SK-N-SH (cell line): Measurements from ENCODE around the gene DLL3. TPM values are rescaled to one million over a fixed set of nuclear protein-coding genes. Genes with fewer than 3 reads are reported as not detected.

Experiments used
- CTCF ChIA-PET: fragments of 300-600, 350-600 bp; formaldehyde crosslinking; extraction: SDS; loops from one replicate; lab custom pipeline; 2021; lab: Yijun Ruan, JAX
- POLR2A ChIA-PET: fragments of 350-600 bp; sonication (Branson Sonifier 250); formaldehyde crosslinking; extraction: SDS; loops from one replicate; lab custom pipeline; 2020; ENCODE audit warnings: antibody characterized with exemption, inconsistent platforms; lab: Yijun Ruan, JAX
- DNase-seq: peaks from one replicate; pipeline ENCODE4 v3.0.0; 2012
- H2AFZ ChIP-seq: fragments of 200-600 bp; sonication (generic); 2 replicates; pipeline ENCODE4 v1.8.1; 2016; ENCODE audit warnings: antibody characterized with exemption, mild to moderate bottlenecking, low read depth
- H3F3A ChIP-seq: fragments of 200-600 bp; sonication (generic); replicated peaks from 2 replicates; pipeline ENCODE3; 2016; ENCODE audit warnings: antibody characterized with exemption, mild to moderate bottlenecking; ENCODE audit not compliant: insufficient read depth
- H3K27ac ChIP-seq, 2 experiments: fragments of 200-500 bp in 1 of 2; fragments of 200-600 bp in 1 of 2; sonication (Bioruptor generic) in 1 of 2; sonication (generic), shearing (Covaris generic) in 1 of 2; 2 replicates each; pipeline versions ENCODE4 v1.5.1 to v1.6.1; 2014 to 2016; ENCODE audit warnings: low read depth in 2 of 2, inconsistent platforms in 1 of 2, low read length in 1 of 2, mild to moderate bottlenecking in 1 of 2, mixed read lengths in 1 of 2
- H3K27me3 ChIP-seq: fragments of 200-600 bp; sonication (generic), shearing (Covaris generic); 2 replicates; pipeline ENCODE4 v1.6.1; 2016; ENCODE audit warnings: mixed run types; ENCODE audit not compliant: insufficient read depth
- H3K36me3 ChIP-seq, 2 experiments: fragments of 200-500 bp in 1 of 2; fragments of 200-600 bp in 1 of 2; sonication (Bioruptor generic) in 1 of 2; sonication (generic) in 1 of 2; replicated peaks in 1 of 2; 2 replicates each; pipeline versions ENCODE3 to v1.5.1; 2014 to 2016; ENCODE audit warnings: low read length in 1 of 2, mild to moderate bottlenecking in 1 of 2; ENCODE audit not compliant: insufficient read depth in 2 of 2, control insufficient read depth in 1 of 2
- H3K4me1 ChIP-seq, 2 experiments: fragments of 200-500 bp in 1 of 2; fragments of 200-600 bp in 1 of 2; sonication (Bioruptor generic) in 1 of 2; sonication (generic), shearing (Covaris generic) in 1 of 2; 2 replicates each; pipeline versions ENCODE4 v1.5.1 to v1.6.1; 2014 to 2016; ENCODE audit warnings: low read depth in 1 of 2, low read length in 1 of 2, mixed run types in 1 of 2; ENCODE audit not compliant: insufficient read depth in 2 of 2, control insufficient read depth in 1 of 2
- H3K4me2 ChIP-seq: fragments of 200-600 bp; sonication (generic), shearing (Covaris generic); 2 replicates; pipeline ENCODE4 v1.6.1; 2017; ENCODE audit warnings: mixed run types
- H3K4me3 ChIP-seq, 2 experiments: fragments of 200-500 bp in 1 of 2; fragments of 200-600 bp in 1 of 2; sonication (Bioruptor generic) in 1 of 2; sonication (generic), shearing (Covaris generic) in 1 of 2; 2 replicates each; pipeline versions ENCODE4 v1.5.1 to v1.8.1; 2014 to 2016; ENCODE audit warnings: low read depth in 2 of 2, inconsistent platforms in 1 of 2, low read length in 1 of 2, mild to moderate bottlenecking in 1 of 2, mixed read lengths in 1 of 2, moderate library complexity in 1 of 2
- H3K79me2 ChIP-seq: fragments of 200-600 bp; sonication (generic); 2 replicates; pipeline ENCODE4 v1.8.1; 2017; ENCODE audit warnings: mild to moderate bottlenecking; ENCODE audit not compliant: insufficient read depth
- H3K9ac ChIP-seq: fragments of 200-600 bp; sonication (generic); 2 replicates; pipeline ENCODE4 v1.6.1; 2017; ENCODE audit warnings: mixed run types
- H3K9me2 ChIP-seq: fragments of 200-600 bp; sonication (generic); 2 replicates; pipeline ENCODE4 v1.6.1; 2017; ENCODE audit warnings: mixed run types
- H3K9me3 ChIP-seq: fragments of 200-600 bp; sonication (generic); 2 replicates; pipeline ENCODE4 v1.6.1; 2017; ENCODE audit warnings: mixed run types, mild to moderate bottlenecking, moderate library complexity
- H4K20me1 ChIP-seq: fragments of 200-600 bp; sonication (generic); 2 replicates; pipeline ENCODE4 v1.6.1; 2017; ENCODE audit warnings: mild to moderate bottlenecking, mixed run types; ENCODE audit not compliant: insufficient read depth
- FOSL2 ChIP-seq: IDR thresholded peaks from 2 replicates; pipeline ENCODE4 v1.4.0; 2012; ENCODE audit warnings: low read depth, mild to moderate bottlenecking, moderate library complexity, borderline replicate concordance
- NFIC ChIP-seq: IDR thresholded peaks from 2 replicates; pipeline ENCODE4 v1.4.0; 2012; ENCODE audit warnings: borderline replicate concordance
- NRF1 ChIP-seq: IDR thresholded peaks from 2 replicates; pipeline ENCODE4 v1.6.1; 2012; ENCODE audit warnings: low read depth, mild to moderate bottlenecking, low read length
- POLR2AphosphoS5 ChIP-seq: IDR thresholded peaks from 2 replicates; pipeline ENCODE4 v1.6.1; 2012; ENCODE audit warnings: low read depth, low read length
- SMC3 ChIP-seq: IDR thresholded peaks from 2 replicates; pipeline ENCODE4 v1.6.1; 2012; ENCODE audit warnings: low read depth, low read length, improper control_type of control experiment
- TCF12 ChIP-seq: IDR thresholded peaks from 2 replicates; pipeline ENCODE4 v1.4.0; 2012
- WGBS: methylation state at CpG from one replicate; pipeline ENCODE4 v1.1.6; 2017; ENCODE audit warnings: low lambda C conversion rate; 5-methylcytosine and 5-hydroxymethylcytosine counted together
- polyA plus RNA-seq, 3 experiments: library from polyadenylated mRNA; depleted of rRNA; stranded (reverse); fragments of >200 nt; gene quantifications; 2 replicates each; pipeline ENCODE4 v1.2.3, GENCODE V29; 2012
- TF ChIP-seq, protein P1 (sequence below): IDR thresholded peaks from 2 replicates; pipeline ENCODE4 v1.4.0; 2012; ENCODE audit warnings: low read depth
- TF ChIP-seq, protein P2 (sequence below): IDR thresholded peaks from 2 replicates; pipeline ENCODE4 v1.6.1; 2012; ENCODE audit warnings: mild to moderate bottlenecking, low read depth, low read length, moderate library complexity
- TF ChIP-seq, protein P3 (sequence below): IDR thresholded peaks from 2 replicates; pipeline ENCODE4 v1.4.0; 2012; ENCODE audit warnings: low read depth, borderline replicate concordance

The DLL3 gene
- polyA plus RNA-seq, 1 of the 3 experiments (the other 2 are of a cell fraction) = 4.7 TPM

DNA sequence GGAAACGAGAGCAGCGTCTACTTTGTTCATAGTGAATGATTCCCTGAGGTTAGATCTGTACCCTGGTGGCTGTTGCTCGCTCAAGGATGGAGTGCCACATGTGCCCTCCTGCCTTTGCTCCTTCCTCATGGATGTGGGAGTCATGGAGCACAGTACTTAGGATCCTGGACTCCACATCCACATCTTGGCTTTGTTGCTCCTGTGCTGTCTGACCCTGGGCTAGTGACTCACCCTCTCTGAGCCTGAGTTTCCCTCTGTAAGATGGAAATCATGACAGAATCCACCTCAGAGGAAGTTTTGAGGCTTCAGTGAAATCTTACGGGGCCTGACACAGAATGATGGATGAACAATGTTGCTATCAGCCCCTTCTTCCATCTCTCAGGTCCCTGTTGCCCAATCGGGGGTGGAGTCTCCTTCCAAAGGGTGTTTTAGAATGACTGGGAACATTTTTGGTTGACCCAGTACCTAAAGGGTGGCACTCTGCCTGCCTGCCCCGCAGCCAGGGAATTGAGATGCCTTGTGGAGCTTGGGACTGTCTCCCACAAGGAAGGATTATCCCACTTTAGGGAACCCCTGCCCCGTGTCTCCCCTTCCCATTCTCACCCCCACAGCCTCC lies 27.9 kb upstream of the DLL3 start:
- H3K36me3 ChIP-seq = peaks cover 7 to 81% of the 10 kb centered on the region in 2 experiments
- no peak overlapping the region for H3K4me3 ChIP-seq
- TF ChIP-seq, protein P1, sequence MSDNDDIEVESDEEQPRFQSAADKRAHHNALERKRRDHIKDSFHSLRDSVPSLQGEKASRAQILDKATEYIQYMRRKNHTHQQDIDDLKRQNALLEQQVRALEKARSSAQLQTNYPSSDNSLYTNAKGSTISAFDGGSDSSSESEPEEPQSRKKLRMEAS = no peak
- TF ChIP-seq, protein P2, sequence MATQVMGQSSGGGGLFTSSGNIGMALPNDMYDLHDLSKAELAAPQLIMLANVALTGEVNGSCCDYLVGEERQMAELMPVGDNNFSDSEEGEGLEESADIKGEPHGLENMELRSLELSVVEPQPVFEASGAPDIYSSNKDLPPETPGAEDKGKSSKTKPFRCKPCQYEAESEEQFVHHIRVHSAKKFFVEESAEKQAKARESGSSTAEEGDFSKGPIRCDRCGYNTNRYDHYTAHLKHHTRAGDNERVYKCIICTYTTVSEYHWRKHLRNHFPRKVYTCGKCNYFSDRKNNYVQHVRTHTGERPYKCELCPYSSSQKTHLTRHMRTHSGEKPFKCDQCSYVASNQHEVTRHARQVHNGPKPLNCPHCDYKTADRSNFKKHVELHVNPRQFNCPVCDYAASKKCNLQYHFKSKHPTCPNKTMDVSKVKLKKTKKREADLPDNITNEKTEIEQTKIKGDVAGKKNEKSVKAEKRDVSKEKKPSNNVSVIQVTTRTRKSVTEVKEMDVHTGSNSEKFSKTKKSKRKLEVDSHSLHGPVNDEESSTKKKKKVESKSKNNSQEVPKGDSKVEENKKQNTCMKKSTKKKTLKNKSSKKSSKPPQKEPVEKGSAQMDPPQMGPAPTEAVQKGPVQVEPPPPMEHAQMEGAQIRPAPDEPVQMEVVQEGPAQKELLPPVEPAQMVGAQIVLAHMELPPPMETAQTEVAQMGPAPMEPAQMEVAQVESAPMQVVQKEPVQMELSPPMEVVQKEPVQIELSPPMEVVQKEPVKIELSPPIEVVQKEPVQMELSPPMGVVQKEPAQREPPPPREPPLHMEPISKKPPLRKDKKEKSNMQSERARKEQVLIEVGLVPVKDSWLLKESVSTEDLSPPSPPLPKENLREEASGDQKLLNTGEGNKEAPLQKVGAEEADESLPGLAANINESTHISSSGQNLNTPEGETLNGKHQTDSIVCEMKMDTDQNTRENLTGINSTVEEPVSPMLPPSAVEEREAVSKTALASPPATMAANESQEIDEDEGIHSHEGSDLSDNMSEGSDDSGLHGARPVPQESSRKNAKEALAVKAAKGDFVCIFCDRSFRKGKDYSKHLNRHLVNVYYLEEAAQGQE = no peak
- no peak for TF ChIP-seq POLR2AphosphoS5
- no peak for TF ChIP-seq TCF12
- H3K27me3 ChIP-seq = no peaks in the 10 kb centered on the region
- no peaks in the 10 kb centered on the region for H4K20me1 ChIP-seq
- CTCF ChIA-PET = interaction anchor here (1.1 kb wide), 1 partner anchor 62 kb away, joined by 10 read pairs; the partner anchor contains the start of gene EID2B
- no peaks in the 10 kb centered on the region for H3K9me3 ChIP-seq
- no peak for DNase-seq
- no peak overlapping the region for H3K4me2 ChIP-seq
- POLR2A ChIA-PET = no interaction called here
- no peak overlapping the region for H3K27ac ChIP-seq
- WGBS = 78% methylated on average over 7 of the region's 7 CpGs
- no peaks in the 10 kb centered on the region for H3K4me1 ChIP-seq
- H3K79me2 ChIP-seq = no peaks in the 10 kb centered on the region
- H2AFZ ChIP-seq = no peak overlapping the region
- H3F3A ChIP-seq = no peaks in the 10 kb centered on the region
- no peaks in the 10 kb centered on the region for H3K9me2 ChIP-seq
- no peak overlapping the region for H3K9ac ChIP-seq

- 100% methylated on average over 8 of the region's 8 CpGs for WGBS
- DNase-seq = no peak
- no peaks in the 10 kb centered on the region for H3K79me2 ChIP-seq
- H4K20me1 ChIP-seq = no peaks in the 10 kb centered on the region
- peaks cover 2% of the 10 kb centered on the region for H3F3A ChIP-seq
- H2AFZ ChIP-seq = no peak overlapping the region
- no peak overlapping the region for H3K4me3 ChIP-seq
- H3K27ac ChIP-seq = no peak overlapping the region
- CTCF ChIA-PET = interaction anchor here (0.8 to 3.1 kb wide), 3 partner anchors 19 to 61 kb away, joined by 3 to 12 read pairs (median 10); partner anchors contain the start of gene EID2B
- no peaks in the 10 kb centered on the region for H3K4me1 ChIP-seq
- H3K9ac ChIP-seq = no peak overlapping the region
- no peaks in the 10 kb centered on the region for H3K9me2 ChIP-seq
- H3K4me2 ChIP-seq = no peak overlapping the region
- no peaks in the 10 kb centered on the region for H3K27me3 ChIP-seq
- no peaks in the 10 kb centered on the region for H3K9me3 ChIP-seq
- H3K36me3 ChIP-seq = peaks cover 11 to 79% of the 10 kb centered on the region in 2 experiments
- no peak for TF ChIP-seq NRF1
- TF ChIP-seq NFIC = no peak
- TF ChIP-seq, protein P3, sequence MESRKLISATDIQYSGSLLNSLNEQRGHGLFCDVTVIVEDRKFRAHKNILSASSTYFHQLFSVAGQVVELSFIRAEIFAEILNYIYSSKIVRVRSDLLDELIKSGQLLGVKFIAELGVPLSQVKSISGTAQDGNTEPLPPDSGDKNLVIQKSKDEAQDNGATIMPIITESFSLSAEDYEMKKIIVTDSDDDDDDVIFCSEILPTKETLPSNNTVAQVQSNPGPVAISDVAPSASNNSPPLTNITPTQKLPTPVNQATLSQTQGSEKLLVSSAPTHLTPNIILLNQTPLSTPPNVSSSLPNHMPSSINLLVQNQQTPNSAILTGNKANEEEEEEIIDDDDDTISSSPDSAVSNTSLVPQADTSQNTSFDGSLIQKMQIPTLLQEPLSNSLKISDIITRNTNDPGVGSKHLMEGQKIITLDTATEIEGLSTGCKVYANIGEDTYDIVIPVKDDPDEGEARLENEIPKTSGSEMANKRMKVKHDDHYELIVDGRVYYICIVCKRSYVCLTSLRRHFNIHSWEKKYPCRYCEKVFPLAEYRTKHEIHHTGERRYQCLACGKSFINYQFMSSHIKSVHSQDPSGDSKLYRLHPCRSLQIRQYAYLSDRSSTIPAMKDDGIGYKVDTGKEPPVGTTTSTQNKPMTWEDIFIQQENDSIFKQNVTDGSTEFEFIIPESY = no peak
- no peak for TF ChIP-seq SMC3
- TF ChIP-seq FOSL2 = no peak
- POLR2A ChIA-PET = no interaction called here
Measured at GRCh38 chr19:39471756-39472536, 26.8 kb upstream of the DLL3 start.
